ENCODE results near the gene LRRC8D. TPM values are rescaled to one million over a fixed set of nuclear protein-coding genes. Genes with fewer than 3 reads are reported as not detected.
"Not testable (repeated sequence)": the region's sequence is repeated elsewhere in the genome, so short reads cannot be mapped to it uniquely, and the experiment has no call there.

The LRRC8D gene
- total RNA-seq: 10 to 100 TPM; 12.0 to 47.4 (median 17.8) TPM

GRCh38 chr1:89820422-89821321, at the start of gene LRRC8D:
Gene LRRC8D (plus strand): TSS chr1:89821032. CDS start chr1:89933069, 112,037 bp downstream.
- intact Hi-C loops (cut with DNase I; ENCODE audit: low total_unique reads): no loop called here
- H3K27me3 ChIP-seq: no peaks in the 10 kb centered on the region
- DNase-seq: peak; percentile 66 to 67
- no peaks in the 10 kb centered on the region for H3K4me1 ChIP-seq
- peak within 1 kb of the TSS; percentile 54 to 55 for H3K27ac ChIP-seq
- TF ChIP-seq POLR2A (IDR thresholded peaks at IDR 0.05): peak; percentile 45 to 54
- TF ChIP-seq, protein P1, sequence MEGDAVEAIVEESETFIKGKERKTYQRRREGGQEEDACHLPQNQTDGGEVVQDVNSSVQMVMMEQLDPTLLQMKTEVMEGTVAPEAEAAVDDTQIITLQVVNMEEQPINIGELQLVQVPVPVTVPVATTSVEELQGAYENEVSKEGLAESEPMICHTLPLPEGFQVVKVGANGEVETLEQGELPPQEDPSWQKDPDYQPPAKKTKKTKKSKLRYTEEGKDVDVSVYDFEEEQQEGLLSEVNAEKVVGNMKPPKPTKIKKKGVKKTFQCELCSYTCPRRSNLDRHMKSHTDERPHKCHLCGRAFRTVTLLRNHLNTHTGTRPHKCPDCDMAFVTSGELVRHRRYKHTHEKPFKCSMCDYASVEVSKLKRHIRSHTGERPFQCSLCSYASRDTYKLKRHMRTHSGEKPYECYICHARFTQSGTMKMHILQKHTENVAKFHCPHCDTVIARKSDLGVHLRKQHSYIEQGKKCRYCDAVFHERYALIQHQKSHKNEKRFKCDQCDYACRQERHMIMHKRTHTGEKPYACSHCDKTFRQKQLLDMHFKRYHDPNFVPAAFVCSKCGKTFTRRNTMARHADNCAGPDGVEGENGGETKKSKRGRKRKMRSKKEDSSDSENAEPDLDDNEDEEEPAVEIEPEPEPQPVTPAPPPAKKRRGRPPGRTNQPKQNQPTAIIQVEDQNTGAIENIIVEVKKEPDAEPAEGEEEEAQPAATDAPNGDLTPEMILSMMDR (IDR thresholded peaks at IDR 0.05): peak in 1 of 4 experiments; percentile 14
- no peaks in the 10 kb centered on the region for H3K36me3 ChIP-seq
- H3K4me3 ChIP-seq: peak within 1 kb of the TSS; percentile 48 to 61
- H3K9me3 ChIP-seq: no peaks in the 10 kb centered on the region

DNA sequence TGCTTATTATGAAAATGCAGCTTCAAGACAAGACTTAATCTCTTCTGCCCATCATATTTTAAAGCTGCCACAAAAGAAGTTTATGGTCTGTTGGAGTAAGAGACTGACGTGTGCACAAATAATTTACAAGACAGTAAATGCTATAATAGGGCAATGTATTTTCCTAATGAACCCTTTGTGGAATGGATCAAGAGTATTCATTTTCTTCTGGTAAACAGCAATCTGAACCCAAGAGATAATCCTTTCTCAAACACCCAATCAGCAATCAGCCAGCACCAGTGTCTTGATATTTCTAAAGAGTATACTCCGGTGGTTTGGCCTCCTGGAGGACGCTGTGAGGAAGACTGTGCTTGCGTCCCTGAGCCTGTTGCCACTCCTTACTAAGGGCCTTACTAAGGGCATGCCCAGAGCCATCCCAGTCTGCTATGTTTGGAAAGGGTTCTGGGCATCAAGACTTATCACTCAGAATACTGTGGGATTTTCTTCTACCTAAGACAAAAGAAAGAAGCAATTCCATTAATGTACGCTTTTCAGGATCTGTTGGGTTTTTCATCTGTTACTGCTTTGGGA, 48.8 kb upstream of the LRRC8D start:
- Histone ChIP-seq H3K9me3 (no peaks in the 10 kb centered on the region), H3K36me3 (no peaks in the 10 kb centered on the region), H3K4me3 (no peak overlapping the region), H3K27me3 (no peaks in the 10 kb centered on the region), H3K4me1 (no peaks in the 10 kb centered on the region), H3K27ac (no peak overlapping the region)
- TF ChIP-seq POLR2A (IDR thresholded peaks at IDR 0.05): no peak
- TF ChIP-seq, protein P1 (IDR thresholded peaks at IDR 0.05): no peak
- no peak for DNase-seq
- intact Hi-C loops (cut with DNase I; ENCODE audit: low total_unique reads): no loop called here

- H3K4me1 ChIP-seq; H3K36me3 ChIP-seq; H3K27ac ChIP-seq; H3K9me3 ChIP-seq; H3K27me3 ChIP-seq; intact Hi-C loops (cut with DNase I; ENCODE audit: low total_unique reads); H3K4me3 ChIP-seq; DNase-seq: not testable (repeated sequence)
Measured at GRCh38 chr1:89776104-89776503, 44.7 kb upstream of the LRRC8D start.

GRCh38 chr1:89777271-89777670, 43.6 kb upstream of the LRRC8D start:
- H3K4me1 ChIP-seq; H3K36me3 ChIP-seq; intact Hi-C loops (cut with DNase I; ENCODE audit: low total_unique reads); DNase-seq; H3K27me3 ChIP-seq; H3K9me3 ChIP-seq; H3K27ac ChIP-seq; H3K4me3 ChIP-seq: not testable (repeated sequence)

GRCh38 chr1:89779151-89779940, 41.5 kb upstream of the LRRC8D start:
- Histone ChIP-seq H3K4me1 (no peaks in the 10 kb centered on the region), H3K4me3 (no peak overlapping the region), H3K36me3 (no peaks in the 10 kb centered on the region), H3K9me3 (no peaks in the 10 kb centered on the region), H3K27ac (no peak overlapping the region), H3K27me3 (no peaks in the 10 kb centered on the region)
- intact Hi-C loops (cut with DNase I; ENCODE audit: low total_unique reads): no loop called here
- no peak for DNase-seq
- no peak for TF ChIP-seq POLR2A (IDR thresholded peaks at IDR 0.05)
- TF ChIP-seq, protein P1 (IDR thresholded peaks at IDR 0.05): no peak
